ENCODE results near the gene DPY30.

GRCh38 chr2:31979956-31980355 is 59.6 kb downstream of the DPY30 start:
- TF ChIP-seq CTCF (conservative IDR thresholded peaks at IDR 0.05 in 1 of 2, IDR thresholded peaks at IDR 0.05 in 1 of 2; ENCODE audit: extremely low read depth in 1 of 2, insufficient read depth in 1 of 2, low read depth in 1 of 2, low read length in 2 of 2) (no peak), EZH2 (IDR thresholded peaks at IDR 0.05; ENCODE audit: borderline replicate concordance, low read length) (no peak)

All from mammary epithelial cell (primary cell).